GM12864 (cell line): Measurements from ENCODE around the gene RNASE4.

ENCODE experiments used
- DNase-seq: peaks from one replicate; pipeline ENCODE4 v3.0.0-alpha.2; 2011; ENCODE audit warnings: low read depth
- H3K4me3 ChIP-seq: 2 replicates; pipeline ENCODE4 v1.5.1; 2011; ENCODE audit warnings: mild to moderate bottlenecking, low read depth, low read length, control low read depth
- TF ChIP-seq, protein P1 (sequence below): IDR thresholded peaks from 2 replicates; pipeline ENCODE4 v1.5.1; 2011; ENCODE audit warnings: low read depth, mild to moderate bottlenecking, moderate library complexity, low read length, control low read depth, inconsistent platforms; ENCODE audit errors: missing control alignments

The RNASE4 gene

DNA sequence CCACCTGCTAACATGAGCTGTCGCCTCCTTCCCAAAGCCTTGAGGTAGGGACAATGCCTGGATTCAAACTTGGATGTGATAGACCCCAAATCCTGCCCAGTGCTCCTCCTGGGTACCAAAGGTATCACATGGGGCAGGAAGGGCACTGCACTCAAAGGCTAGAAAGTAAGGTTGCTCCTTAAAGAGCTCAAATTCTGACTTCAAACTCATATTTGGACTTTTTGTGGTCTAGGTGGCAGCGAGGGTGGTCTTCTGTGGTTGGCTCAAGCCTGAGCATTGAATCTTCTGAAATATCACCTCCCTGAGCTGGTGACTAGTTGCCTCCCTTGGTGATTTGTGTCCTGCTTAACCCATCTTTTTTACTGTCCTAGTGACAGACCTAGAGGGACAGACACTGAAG, 8.3 kb upstream of the RNASE4 start:
- H3K4me3 ChIP-seq = no peak overlapping the region
- DNase-seq = no peak
- TF ChIP-seq, protein P1, sequence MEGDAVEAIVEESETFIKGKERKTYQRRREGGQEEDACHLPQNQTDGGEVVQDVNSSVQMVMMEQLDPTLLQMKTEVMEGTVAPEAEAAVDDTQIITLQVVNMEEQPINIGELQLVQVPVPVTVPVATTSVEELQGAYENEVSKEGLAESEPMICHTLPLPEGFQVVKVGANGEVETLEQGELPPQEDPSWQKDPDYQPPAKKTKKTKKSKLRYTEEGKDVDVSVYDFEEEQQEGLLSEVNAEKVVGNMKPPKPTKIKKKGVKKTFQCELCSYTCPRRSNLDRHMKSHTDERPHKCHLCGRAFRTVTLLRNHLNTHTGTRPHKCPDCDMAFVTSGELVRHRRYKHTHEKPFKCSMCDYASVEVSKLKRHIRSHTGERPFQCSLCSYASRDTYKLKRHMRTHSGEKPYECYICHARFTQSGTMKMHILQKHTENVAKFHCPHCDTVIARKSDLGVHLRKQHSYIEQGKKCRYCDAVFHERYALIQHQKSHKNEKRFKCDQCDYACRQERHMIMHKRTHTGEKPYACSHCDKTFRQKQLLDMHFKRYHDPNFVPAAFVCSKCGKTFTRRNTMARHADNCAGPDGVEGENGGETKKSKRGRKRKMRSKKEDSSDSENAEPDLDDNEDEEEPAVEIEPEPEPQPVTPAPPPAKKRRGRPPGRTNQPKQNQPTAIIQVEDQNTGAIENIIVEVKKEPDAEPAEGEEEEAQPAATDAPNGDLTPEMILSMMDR = no peak

DNA sequence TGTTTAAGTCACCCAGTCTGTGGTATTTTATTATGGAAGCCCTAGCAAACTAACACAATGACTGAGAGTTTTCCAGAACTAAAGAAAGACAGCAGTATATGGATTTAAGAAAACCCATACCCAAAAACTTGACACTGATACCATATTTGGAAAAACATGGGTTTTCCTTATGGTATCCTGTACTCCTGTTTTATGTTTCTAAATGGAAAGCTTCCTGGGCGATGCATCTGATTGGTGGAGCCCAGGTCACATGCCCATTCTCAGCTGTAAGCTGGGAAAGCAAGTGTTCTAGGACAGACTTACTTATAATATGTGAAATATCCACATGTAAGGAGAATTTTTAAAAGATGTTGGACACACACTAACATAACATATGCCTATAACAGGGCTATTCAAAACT, 4.5 kb upstream of the RNASE4 start:
- DNase-seq = no peak
- H3K4me3 ChIP-seq = no peak overlapping the region
- TF ChIP-seq, protein P1 = no peak

DNA sequence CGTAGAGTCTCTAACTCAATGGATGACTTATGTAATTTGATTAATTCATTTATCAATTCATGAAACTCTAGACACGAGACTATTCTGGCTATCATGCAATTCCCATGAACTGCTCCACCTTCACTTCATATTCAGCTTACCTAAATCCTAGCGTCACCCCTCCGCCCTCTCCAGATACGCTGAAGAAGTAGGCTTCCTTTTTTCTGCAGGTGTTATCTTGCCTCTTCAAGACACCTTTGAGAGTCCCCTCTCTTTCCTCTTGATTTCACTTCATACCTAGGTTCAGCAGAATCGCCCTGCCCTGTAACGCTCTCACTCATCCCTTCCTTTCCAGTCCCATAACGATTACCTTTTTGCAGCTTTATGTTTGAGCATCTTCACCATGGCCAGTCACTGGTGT, 4.0 kb upstream of the RNASE4 start:
- DNase-seq = no peak
- H3K4me3 ChIP-seq = no peak overlapping the region; the same call in 1 of the 2 replicates
- TF ChIP-seq, protein P1 = no peak

DNA sequence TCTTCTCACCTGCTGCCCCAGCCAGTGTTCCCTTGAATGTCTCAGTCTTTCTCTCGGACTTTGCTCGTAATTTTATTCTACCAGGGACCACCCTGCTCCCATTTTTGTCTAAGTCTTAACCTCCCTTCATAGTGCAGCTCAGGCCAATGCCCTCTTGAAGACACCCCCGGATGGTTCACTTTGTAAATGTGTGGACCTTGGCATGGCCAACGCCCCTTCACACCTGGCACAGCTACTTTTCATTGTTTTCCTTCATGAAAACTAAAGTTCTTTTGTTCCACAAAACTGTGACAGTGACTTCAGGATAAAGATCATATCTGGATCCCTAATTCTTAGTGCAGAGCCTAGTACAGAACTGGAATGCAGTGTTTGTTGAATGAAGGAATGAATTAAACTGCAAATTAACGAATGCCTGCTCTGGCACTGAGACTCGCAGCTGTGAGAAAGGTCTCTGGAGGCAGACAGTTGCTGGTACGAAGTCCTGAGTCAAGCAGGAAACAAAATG, 3.5 kb upstream of the RNASE4 start:
- DNase-seq = no peak
- H3K4me3 ChIP-seq = peak overlapping the region; percentile 82
- TF ChIP-seq, protein P1 = no peak

DNA sequence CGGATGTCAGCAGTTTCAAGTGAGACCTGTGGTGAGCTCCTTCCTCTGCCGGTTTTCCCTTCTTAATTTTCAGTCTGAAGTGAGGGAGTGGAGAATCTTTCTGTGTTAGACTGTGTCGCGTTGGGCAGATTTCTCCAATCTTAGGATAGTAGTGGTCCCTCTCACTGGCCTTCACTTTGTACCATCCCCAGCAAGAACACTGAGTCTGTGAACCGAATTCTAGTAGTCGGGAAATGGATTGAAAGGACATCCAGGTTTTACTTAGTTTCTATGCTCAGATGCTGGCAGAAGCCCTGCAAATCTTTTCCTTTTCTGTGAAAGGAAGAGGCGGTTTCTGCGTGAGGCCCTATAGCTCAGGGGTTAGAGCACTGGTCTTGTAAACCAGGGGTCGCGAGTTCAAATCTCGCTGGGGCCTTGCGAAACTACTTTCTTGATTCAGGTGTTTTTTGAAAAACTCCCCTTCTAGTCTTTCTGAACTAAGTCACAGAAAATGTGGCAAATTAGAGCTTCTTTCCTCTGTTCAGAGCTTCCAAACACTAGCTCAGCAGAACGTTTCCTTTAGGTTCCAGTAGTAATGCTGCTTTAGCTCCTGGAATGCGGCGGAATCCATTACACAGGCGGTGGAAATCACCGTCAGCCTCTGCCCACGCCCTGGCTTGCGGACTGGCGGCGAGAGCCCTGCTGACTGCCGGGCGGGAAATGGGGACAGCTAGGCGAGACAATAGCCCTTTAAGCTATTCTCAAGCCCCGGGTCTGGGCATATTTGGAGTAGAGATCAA, 2.8 kb upstream of the RNASE4 start:
- peak overlapping the region; percentile 82 for H3K4me3 ChIP-seq
- peak; percentile 85 for DNase-seq
- TF ChIP-seq, protein P1 = no peak

DNA sequence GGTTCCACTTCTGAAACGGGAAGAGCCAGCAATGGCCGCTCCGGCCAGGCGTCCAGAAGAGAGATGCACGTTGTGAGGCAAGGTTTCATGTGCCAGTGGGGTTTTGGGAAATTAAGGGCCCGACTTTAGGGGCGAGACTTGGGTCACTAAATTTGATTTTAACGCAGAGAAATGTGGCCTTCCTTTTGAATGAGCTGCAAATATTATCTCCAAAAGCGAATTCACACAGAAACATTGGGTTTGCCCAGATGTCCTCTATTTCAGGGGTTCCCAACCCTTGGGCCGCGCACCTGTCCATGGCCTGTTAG, 2.3 kb upstream of the RNASE4 start:
- H3K4me3 ChIP-seq = peak overlapping the region; percentile 82
- TF ChIP-seq, protein P1 = no peak
- DNase-seq = no peak
